HCT116 (cell line): Measurements from ENCODE around the gene PRAMEF6. TPM values are rescaled to one million over a fixed set of nuclear protein-coding genes. Genes with fewer than 3 reads are reported as not detected.
"Not testable (repeated sequence)": the region's sequence is repeated elsewhere in the genome, so short reads cannot be mapped to it uniquely, and the experiment has no call there.

Experiments
- ATAC-seq: fragments of 200-7000 bp; cut with Tn5 transposase; 2 replicates; pipeline ENCODE4 v1.9.1; 2020; ENCODE audit warnings: mild to moderate bottlenecking, moderate library complexity
- Bru-seq: library from RNA; stranded (reverse); fragments of 400-500 nt; gene quantifications from one replicate; lab custom pipeline; 2021; lab: Mats Ljungman, UMichigan
- BruChase-seq, 2 experiments: library from RNA; stranded (reverse); fragments of 400-500 nt; gene quantifications; one replicate each; lab custom pipeline; 2021; lab: Mats Ljungman, UMichigan
- BruUV-seq: library from RNA; stranded (reverse); fragments of 400-500 nt; replicated peaks from 2 replicates; lab custom pipeline; 2021; lab: Mats Ljungman, UMichigan
- CTCF ChIA-PET: fragments of 300-600 bp; sonication (Branson Sonifier 250); formaldehyde crosslinking; loops from one replicate; lab custom pipeline; 2021; ENCODE audit warnings: antibody characterized with exemption; lab: Charles Lee
- POLR2A ChIA-PET: fragments of 300-600, 350-600 bp; sonication (Branson Sonifier 250); formaldehyde crosslinking; loops from one replicate; lab custom pipeline; 2021; ENCODE audit warnings: antibody characterized with exemption; lab: Charles Lee
- RAD21 ChIA-PET, 2 experiments: fragments of 300-600 bp; sonication (Branson Sonifier 250); formaldehyde crosslinking; loops; one replicate each; lab custom pipeline; 2023; ENCODE audit warnings: low total read pairs in 2 of 2; ENCODE audit not compliant: uncharacterized antibody in 2 of 2, unreplicated experiment in 2 of 2, low non-redundant PET in 1 of 2; lab: Charles Lee
- DNase-seq: peaks from one replicate; pipeline ENCODE4 v3.0.0-alpha.2; 2010; ENCODE audit warnings: low read depth, low spot score
- H2AFZ ChIP-seq: fragments of 200-600 bp; shearing (Covaris generic), sonication (generic); 2 replicates; pipeline ENCODE4 v1.6.1; 2017; ENCODE audit warnings: low read depth, mixed run types, mixed read lengths, antibody characterized with exemption, low read length; ENCODE audit not compliant: poor library complexity, severe bottlenecking
- H3K27ac ChIP-seq: 2 replicates; pipeline ENCODE4 v1.5.1; 2012; ENCODE audit warnings: low read depth, low read length
- H3K27me3 ChIP-seq: fragments of 200-600 bp; sonication (generic); 2 replicates; pipeline ENCODE4 v1.6.1; 2016; ENCODE audit warnings: mixed run types, low read length, mixed read lengths; ENCODE audit not compliant: insufficient read depth
- H3K36me3 ChIP-seq, 2 experiments: fragments of 200-500 bp in 1 of 2; fragments of 200-600 bp in 1 of 2; sonication (Bioruptor generic) in 1 of 2; sonication (generic) in 1 of 2; 2 replicates each; pipeline versions ENCODE4 v1.5.1 to v1.6.1; 2014 to 2016; ENCODE audit warnings: low read length in 2 of 2, inconsistent platforms in 1 of 2, mixed read lengths in 1 of 2, mixed run types in 1 of 2; ENCODE audit not compliant: insufficient read depth in 2 of 2, control insufficient read depth in 1 of 2
- H3K4me1 ChIP-seq, 2 experiments: fragments of 200-600 bp in 1 of 2; sonication (generic) in 1 of 2; 2 replicates each; pipeline versions ENCODE4 v1.5.1 to v1.6.1; 2012 to 2017; ENCODE audit warnings: low read length in 2 of 2, inconsistent platforms in 1 of 2, mild to moderate bottlenecking in 1 of 2, mixed read lengths in 1 of 2, mixed run types in 1 of 2, moderate library complexity in 1 of 2; ENCODE audit not compliant: insufficient read depth in 2 of 2, control insufficient read depth in 1 of 2
- H3K4me2 ChIP-seq: fragments of 200-600 bp; sonication (generic); 2 replicates; pipeline ENCODE4 v1.6.1; 2017; ENCODE audit warnings: mixed run types, low read length, mixed read lengths
- H3K4me3 ChIP-seq, 2 experiments: fragments of 200-600 bp in 1 of 2; sonication (generic) in 1 of 2; replicated peaks in 1 of 2; 2 replicates each; pipeline ENCODE4 v1.5.1; 2011 to 2016; ENCODE audit warnings: low read length in 2 of 2, control low read depth in 1 of 2, low read depth in 1 of 2, mild to moderate bottlenecking in 1 of 2, mixed read lengths in 1 of 2, mixed run types in 1 of 2
- H3K79me2 ChIP-seq: fragments of 200-600 bp; sonication (generic); 2 replicates; pipeline ENCODE4 v1.6.1; 2017; ENCODE audit warnings: mild to moderate bottlenecking, mixed run types, low read length, moderate library complexity, mixed read lengths; ENCODE audit not compliant: insufficient read depth
- H3K9ac ChIP-seq: fragments of 200-600 bp; sonication (generic); 2 replicates; pipeline ENCODE4 v1.6.1; 2016; ENCODE audit warnings: low read length, mixed read lengths
- H3K9me2 ChIP-seq: fragments of 200-600 bp; sonication (generic), shearing (Covaris generic); 2 replicates; pipeline ENCODE4 v1.6.1; 2017; ENCODE audit warnings: mixed run types, mild to moderate bottlenecking, moderate library complexity; ENCODE audit not compliant: insufficient read depth
- H3K9me3 ChIP-seq, 2 experiments: fragments of 200-500 bp in 1 of 2; fragments of 200-600 bp in 1 of 2; sonication (Bioruptor generic) in 1 of 2; sonication (generic) in 1 of 2; 2 replicates each; pipeline ENCODE4 v1.6.1; 2014 to 2017; ENCODE audit warnings: low read length in 2 of 2, mixed read lengths in 2 of 2, inconsistent platforms in 1 of 2, low read depth in 1 of 2, mild to moderate bottlenecking in 1 of 2, mixed run types in 1 of 2, moderate library complexity in 1 of 2; ENCODE audit not compliant: control insufficient read depth in 1 of 2, insufficient read depth in 1 of 2
- H4K20me1 ChIP-seq: fragments of 200-600 bp; sonication (generic), shearing (Covaris generic); 2 replicates; pipeline ENCODE4 v1.6.1; 2017; ENCODE audit warnings: mixed run types, mild to moderate bottlenecking, moderate library complexity; ENCODE audit not compliant: insufficient read depth
- RAD21 ChIP-seq: IDR thresholded peaks from 2 replicates; pipeline ENCODE4 v1.6.1; 2012; ENCODE audit warnings: low read depth, mild to moderate bottlenecking
- intact Hi-C: fragments of 100-400 bp; cut with micrococcal nuclease; formaldehyde crosslinking; loops from 2 replicates; pipeline ENCODE4 v1.10.0; 2022
- long read RNA-seq: library from polyadenylated mRNA; unstranded; transcript quantifications from one replicate; pipeline ENCODE4 v2.0.0, GENCODE V29; 2021; ENCODE audit not compliant: unreplicated experiment
- polyA plus RNA-seq: library from polyadenylated mRNA; unstranded; fragments of >200 nt; gene quantifications from 2 replicates; pipeline ENCODE4 v1.2.1, GENCODE V29; 2012; ENCODE audit warnings: missing spikeins
- total RNA-seq: library from RNA; stranded (reverse); gene quantifications from one replicate; pipeline ENCODE4 v1.2.1, GENCODE V29; 2021; ENCODE audit not compliant: unreplicated experiment
- TF ChIP-seq, protein P1 (sequence below), 3 experiments: fragments of 200-600 bp in 1 of 3; sonication (generic) in 1 of 3; IDR thresholded peaks in 2 of 3; conservative IDR thresholded peaks in 1 of 3; 2 replicates each; pipeline ENCODE4 v1.5.1; 2012 to 2017; ENCODE audit warnings: low read depth in 2 of 3, low read length in 2 of 3, antibody characterized with exemption in 1 of 3, borderline replicate concordance in 1 of 3, control low read depth in 1 of 3, mild to moderate bottlenecking in 1 of 3, mixed read lengths in 1 of 3, mixed run types in 1 of 3, moderate library complexity in 1 of 3; ENCODE audit not compliant: insufficient read depth in 1 of 3

The PRAMEF6 gene
- not detected for total RNA-seq
- polyA plus RNA-seq, result not detected in 2 replicates
- not detected for Bru-seq, nascent RNA
- BruChase-seq, experiment 1, labeled RNA remaining after a 6-hour chase, result not detected
- BruChase-seq, experiment 2, labeled RNA remaining after a 2-hour chase, result not detected
- long read RNA-seq, result 0 reads

DNA sequence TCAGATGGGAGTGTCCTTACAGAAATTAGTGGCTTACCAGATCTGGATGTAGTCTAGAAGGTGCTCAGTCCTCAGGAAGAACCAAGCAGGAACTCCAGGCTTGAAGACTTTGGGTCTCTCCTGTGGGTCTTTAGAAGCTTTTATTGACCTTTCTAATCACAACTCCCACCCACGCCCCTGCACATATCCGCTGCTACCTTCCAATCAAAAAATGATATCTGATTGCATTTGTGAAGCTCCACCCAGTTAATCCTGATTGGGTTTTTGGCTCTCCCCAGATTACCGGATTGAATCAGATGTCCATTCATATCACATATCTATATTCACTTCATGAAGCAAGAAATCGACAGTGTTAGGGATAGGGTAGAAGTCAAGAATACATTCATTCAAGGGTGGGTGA is at the start of gene PRAMEF6:
PRAMEF6 (minus strand) TSS at position 101 of the 400 bp plus-strand sequence. CDS start 5,062 bp downstream, outside the sequence.
- H3K27ac ChIP-seq, H3K27me3 ChIP-seq, DNase-seq, POLR2A ChIA-PET, H3K4me3 ChIP-seq, ATAC-seq, intact Hi-C loops, H2AFZ ChIP-seq, BruUV-seq, H3K79me2 ChIP-seq, CTCF ChIA-PET, H4K20me1 ChIP-seq, H3K36me3 ChIP-seq, H3K9me3 ChIP-seq, H3K9me2 ChIP-seq, RAD21 ChIA-PET, H3K4me2 ChIP-seq, H3K4me1 ChIP-seq, H3K9ac ChIP-seq: not testable (repeated sequence)

DNA sequence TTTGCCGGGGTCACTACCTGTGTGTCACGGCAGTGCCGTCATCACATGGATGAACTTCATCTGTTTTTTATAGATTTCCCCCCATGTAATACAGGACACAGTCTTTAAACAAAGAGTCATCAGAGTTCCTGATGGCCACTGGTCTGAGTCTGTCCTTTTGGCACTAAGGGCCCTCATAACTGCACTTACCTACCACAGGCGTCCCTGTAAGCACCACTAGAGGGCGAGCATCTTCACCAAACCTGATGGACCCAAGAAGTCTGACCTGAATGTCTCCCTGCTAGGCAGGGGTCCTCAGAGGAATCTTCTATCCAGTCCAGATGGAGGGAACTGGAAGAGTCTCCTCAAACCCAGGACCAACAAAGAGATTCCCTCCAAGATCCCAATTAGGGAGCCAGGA is 23.0 kb downstream of the PRAMEF6 start:
- H3K4me3 ChIP-seq, H3K9me3 ChIP-seq, H3K79me2 ChIP-seq, H2AFZ ChIP-seq, H3K9me2 ChIP-seq, RAD21 ChIA-PET, intact Hi-C loops, DNase-seq, H3K27ac ChIP-seq, CTCF ChIA-PET, H3K4me1 ChIP-seq, H3K9ac ChIP-seq, H3K4me2 ChIP-seq, H3K27me3 ChIP-seq, POLR2A ChIA-PET, H4K20me1 ChIP-seq, BruUV-seq, H3K36me3 ChIP-seq: not testable (repeated sequence)
- ATAC-seq, result peak; percentile 84

DNA sequence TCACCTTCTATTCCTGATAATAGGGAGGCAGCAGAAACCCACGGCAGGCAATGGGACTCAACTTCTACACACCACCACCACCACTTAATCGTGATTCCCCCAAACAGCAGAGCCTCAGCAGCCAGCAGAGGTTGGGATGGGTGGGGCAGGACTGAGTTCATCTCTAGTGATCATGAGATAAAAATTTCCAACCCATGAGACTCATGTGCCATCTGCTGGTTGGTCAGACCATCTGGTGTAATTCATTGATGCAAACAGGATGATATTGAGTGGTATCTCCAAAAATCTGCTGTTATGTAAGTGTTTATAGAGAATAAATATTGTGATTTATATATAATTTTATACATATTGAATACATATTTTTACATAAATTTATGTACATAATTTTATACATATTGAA is 25.6 kb downstream of the PRAMEF6 start:
- POLR2A ChIA-PET, H3K79me2 ChIP-seq, H3K27me3 ChIP-seq, H3K27ac ChIP-seq, H3K9me2 ChIP-seq, H2AFZ ChIP-seq, intact Hi-C loops, RAD21 ChIA-PET, H3K9ac ChIP-seq, BruUV-seq, H3K36me3 ChIP-seq, H3K4me1 ChIP-seq, H3K9me3 ChIP-seq, H3K4me2 ChIP-seq, CTCF ChIA-PET, H3K4me3 ChIP-seq, DNase-seq, H4K20me1 ChIP-seq: not testable (repeated sequence)
- peak; percentile 36 for TF ChIP-seq RAD21
- TF ChIP-seq, protein P1, sequence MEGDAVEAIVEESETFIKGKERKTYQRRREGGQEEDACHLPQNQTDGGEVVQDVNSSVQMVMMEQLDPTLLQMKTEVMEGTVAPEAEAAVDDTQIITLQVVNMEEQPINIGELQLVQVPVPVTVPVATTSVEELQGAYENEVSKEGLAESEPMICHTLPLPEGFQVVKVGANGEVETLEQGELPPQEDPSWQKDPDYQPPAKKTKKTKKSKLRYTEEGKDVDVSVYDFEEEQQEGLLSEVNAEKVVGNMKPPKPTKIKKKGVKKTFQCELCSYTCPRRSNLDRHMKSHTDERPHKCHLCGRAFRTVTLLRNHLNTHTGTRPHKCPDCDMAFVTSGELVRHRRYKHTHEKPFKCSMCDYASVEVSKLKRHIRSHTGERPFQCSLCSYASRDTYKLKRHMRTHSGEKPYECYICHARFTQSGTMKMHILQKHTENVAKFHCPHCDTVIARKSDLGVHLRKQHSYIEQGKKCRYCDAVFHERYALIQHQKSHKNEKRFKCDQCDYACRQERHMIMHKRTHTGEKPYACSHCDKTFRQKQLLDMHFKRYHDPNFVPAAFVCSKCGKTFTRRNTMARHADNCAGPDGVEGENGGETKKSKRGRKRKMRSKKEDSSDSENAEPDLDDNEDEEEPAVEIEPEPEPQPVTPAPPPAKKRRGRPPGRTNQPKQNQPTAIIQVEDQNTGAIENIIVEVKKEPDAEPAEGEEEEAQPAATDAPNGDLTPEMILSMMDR (IDR thresholded peaks at IDR 0.05 in 2 of 3, conservative IDR thresholded peaks at IDR 0.05 in 1 of 3; ENCODE audit: borderline replicate concordance in 1 of 3, insufficient read depth in 1 of 3, low read depth in 2 of 3, low read length in 2 of 3), result 0 out of 6 replicates have a peak, but pooled peaks of 2 of the 3 experiments have one; percentile 10 to 26
- ATAC-seq, result peak; percentile 71

DNA sequence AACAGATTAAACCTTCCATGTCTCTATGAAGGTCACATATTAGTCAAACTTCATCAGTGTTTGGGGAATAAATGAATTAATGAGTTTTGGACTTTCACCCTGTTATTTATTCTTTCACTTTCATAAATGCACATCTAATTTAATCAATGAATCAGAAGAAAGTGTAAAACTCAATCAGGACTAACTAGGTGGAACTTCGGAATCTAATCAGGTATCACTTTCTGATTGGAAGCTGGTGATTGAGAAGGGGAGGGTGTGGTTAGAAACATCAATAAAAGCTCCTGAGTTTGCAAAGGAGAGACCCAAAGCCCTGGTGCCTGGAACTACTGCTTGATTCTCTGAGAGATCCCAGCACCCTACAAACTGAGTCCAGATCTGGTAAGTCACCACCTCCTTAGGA is 31.1 kb downstream of the PRAMEF6 start, which contains the start of gene PRAMEF7:
PRAMEF7 (plus strand) TSS at position 301 of the 400 bp plus-strand sequence. CDS start 1,083 bp downstream, outside the sequence.
- H3K9me2 ChIP-seq, RAD21 ChIA-PET, POLR2A ChIA-PET, H3K79me2 ChIP-seq, ATAC-seq, H3K27me3 ChIP-seq, H2AFZ ChIP-seq, CTCF ChIA-PET, BruUV-seq, DNase-seq, H3K4me1 ChIP-seq, H3K4me2 ChIP-seq, intact Hi-C loops, H3K4me3 ChIP-seq, H4K20me1 ChIP-seq, H3K9me3 ChIP-seq, H3K27ac ChIP-seq, H3K9ac ChIP-seq, H3K36me3 ChIP-seq: not testable (repeated sequence)
